Fibroblast of mammary gland (primary cell): ENCODE data around the gene FRRS1.
A peak's percentile ranks its signal among the peaks of the same experiment; 100 is the strongest.

Source experiments
- DNase-seq: peaks from one replicate; pipeline ENCODE4 v3.0.0-alpha.2; 2010; ENCODE audit warnings: low read depth
- H3K4me3 ChIP-seq: 2 replicates; pipeline ENCODE4 v1.5.1; 2011; ENCODE audit warnings: low read depth, mild to moderate bottlenecking, low read length, moderate library complexity; ENCODE audit not compliant: control insufficient read depth
- CTCF ChIP-seq: conservative IDR thresholded peaks from 2 replicates; pipeline ENCODE4 v1.5.1; 2011; ENCODE audit warnings: low read depth, low read length, inconsistent platforms; ENCODE audit not compliant: control insufficient read depth, insufficient read depth

FRRS1 gene

GRCh38 chr1:99661780-99662179, 104.7 kb downstream of the FRRS1 start:
- TF ChIP-seq CTCF: no peak
- no peak overlapping the region for H3K4me3 ChIP-seq
- peak; percentile 68 for DNase-seq

GRCh38 chr1:99660496-99660895, 105.9 kb downstream of the FRRS1 start:
- DNase-seq: no peak
- TF ChIP-seq CTCF: no peak

DNA sequence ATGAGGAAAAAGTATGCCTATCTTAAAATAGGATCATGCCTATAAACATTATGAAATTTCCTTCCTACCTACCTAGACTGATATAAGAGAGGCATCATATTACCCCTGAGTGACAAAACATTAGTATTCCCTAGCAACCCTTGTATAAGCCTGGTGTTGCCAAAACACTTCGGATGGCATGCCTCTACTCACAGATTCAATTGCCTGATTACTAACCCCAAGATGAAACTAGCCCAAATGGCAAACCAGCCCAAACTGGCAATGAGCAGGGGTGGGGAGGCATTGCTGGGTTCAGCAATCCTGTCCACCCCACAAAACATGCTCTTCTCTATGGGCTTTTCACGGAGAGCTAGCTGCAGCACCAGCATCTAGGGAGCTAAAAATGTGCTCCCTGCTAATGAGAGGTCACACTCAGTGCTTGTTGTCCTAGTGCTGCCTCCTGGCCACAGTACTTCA, 106.7 kb downstream of the FRRS1 start:
- H3K4me3 ChIP-seq: no peak overlapping the region
- no peak for TF ChIP-seq CTCF
- DNase-seq: peak; percentile 45

More at GRCh38 chr1:99660496-99660895, 105.9 kb downstream of the FRRS1 start:
- no peak overlapping the region for H3K4me3 ChIP-seq
